ENCODE data around the gene ZMAT3. TPM values are rescaled to one million over a fixed set of nuclear protein-coding genes. Genes with fewer than 3 reads are reported as not detected.

The ZMAT3 gene, protein sequence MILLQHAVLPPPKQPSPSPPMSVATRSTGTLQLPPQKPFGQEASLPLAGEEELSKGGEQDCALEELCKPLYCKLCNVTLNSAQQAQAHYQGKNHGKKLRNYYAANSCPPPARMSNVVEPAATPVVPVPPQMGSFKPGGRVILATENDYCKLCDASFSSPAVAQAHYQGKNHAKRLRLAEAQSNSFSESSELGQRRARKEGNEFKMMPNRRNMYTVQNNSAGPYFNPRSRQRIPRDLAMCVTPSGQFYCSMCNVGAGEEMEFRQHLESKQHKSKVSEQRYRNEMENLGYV
- 14.3 and 31.7 TPM in 2 replicates for total RNA-seq

GRCh38 chr3:179071323-179072099 is at the start of gene ZMAT3:
TSS of gene ZMAT3 (minus strand) at chr3:179071809. CDS start at chr3:179067752, 4,057 bp downstream.

Other genes with a start within 250 kb of the ZMAT3 start
- 42.8 and 46.5 TPM in 2 replicates for gene PIK3CA, start 76.5 kb upstream of the ZMAT3 start, total RNA-seq
- gene KCNMB3, start 179.3 kb upstream of the ZMAT3 start, total RNA-seq = 1.2 and 1.5 TPM in 2 replicates

Data from uterine smooth muscle cell (primary cell).